Endometrium (tissue), 2 donors: ENCODE data around the gene TOR2A.
A peak's percentile ranks its signal among the peaks of the same experiment; 100 is the strongest.

ENCODE experiments used
- FAIRE-seq: peaks from 2 replicates; lab custom pipeline; 2012; peaks lifted over from hg19 to GRCh38; lab: Jason Lieb, UNC
- donor health status: control.
- donor health status: control.

TOR2A gene

GRCh38 chr9:127698985-127699670 lies 36.0 kb downstream of the TOR2A start:
- peak; percentile 89 for FAIRE-seq

GRCh38 chr9:127698386-127698785 lies 36.7 kb downstream of the TOR2A start:
- no peak for FAIRE-seq

- no peak for FAIRE-seq
Observed at GRCh38 chr9:127697575-127697974, 37.5 kb downstream of the TOR2A start.

- FAIRE-seq = no peak
Observed at GRCh38 chr9:127694890-127695720, 40.0 kb downstream of the TOR2A start.

GRCh38 chr9:127693697-127694096 lies 41.4 kb downstream of the TOR2A start:
- no peak for FAIRE-seq

- FAIRE-seq = no peak
Observed at GRCh38 chr9:127693143-127693542, 42.0 kb downstream of the TOR2A start.

- no peak for FAIRE-seq
Observed at GRCh38 chr9:127692071-127692470, 43.0 kb downstream of the TOR2A start.

GRCh38 chr9:127690735-127691134 lies 44.4 kb downstream of the TOR2A start:
- FAIRE-seq = no peak

GRCh38 chr9:127689329-127690000 lies 45.6 kb downstream of the TOR2A start:
- no peak for FAIRE-seq

GRCh38 chr9:127686461-127687393 lies 48.4 kb downstream of the TOR2A start:
- no peak for FAIRE-seq

- no peak for FAIRE-seq
Observed at GRCh38 chr9:127684576-127684975, 50.5 kb downstream of the TOR2A start.

GRCh38 chr9:127683723-127684122 lies 51.4 kb downstream of the TOR2A start:
- no peak for FAIRE-seq

GRCh38 chr9:127682351-127683136 lies 52.5 kb downstream of the TOR2A start:
- FAIRE-seq = no peak
